Measurements from ENCODE around the gene BOC.

DNA sequence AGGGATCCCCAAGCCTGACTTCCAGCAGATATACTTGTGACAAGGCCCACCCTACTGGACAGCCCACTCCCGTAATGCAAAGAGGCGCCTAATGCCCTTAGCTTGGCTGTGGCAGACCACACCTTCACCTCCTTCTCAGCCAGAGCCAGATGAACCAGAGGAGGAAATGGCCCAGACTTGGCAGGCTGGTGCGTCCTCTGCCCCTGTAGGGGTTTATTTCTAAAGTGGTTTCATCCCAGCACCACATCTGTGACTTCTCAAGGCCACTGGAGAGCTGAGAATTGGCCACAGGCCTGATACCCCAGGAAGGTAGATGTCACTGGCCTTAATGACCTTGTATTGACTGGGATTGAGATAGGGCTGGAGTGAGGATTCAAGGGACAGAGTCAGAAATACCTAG lies 29.5 kb downstream of the BOC start:
- TF ChIP-seq POLR2A (IDR thresholded peaks at IDR 0.05), result no peak
- TF ChIP-seq, protein P1, sequence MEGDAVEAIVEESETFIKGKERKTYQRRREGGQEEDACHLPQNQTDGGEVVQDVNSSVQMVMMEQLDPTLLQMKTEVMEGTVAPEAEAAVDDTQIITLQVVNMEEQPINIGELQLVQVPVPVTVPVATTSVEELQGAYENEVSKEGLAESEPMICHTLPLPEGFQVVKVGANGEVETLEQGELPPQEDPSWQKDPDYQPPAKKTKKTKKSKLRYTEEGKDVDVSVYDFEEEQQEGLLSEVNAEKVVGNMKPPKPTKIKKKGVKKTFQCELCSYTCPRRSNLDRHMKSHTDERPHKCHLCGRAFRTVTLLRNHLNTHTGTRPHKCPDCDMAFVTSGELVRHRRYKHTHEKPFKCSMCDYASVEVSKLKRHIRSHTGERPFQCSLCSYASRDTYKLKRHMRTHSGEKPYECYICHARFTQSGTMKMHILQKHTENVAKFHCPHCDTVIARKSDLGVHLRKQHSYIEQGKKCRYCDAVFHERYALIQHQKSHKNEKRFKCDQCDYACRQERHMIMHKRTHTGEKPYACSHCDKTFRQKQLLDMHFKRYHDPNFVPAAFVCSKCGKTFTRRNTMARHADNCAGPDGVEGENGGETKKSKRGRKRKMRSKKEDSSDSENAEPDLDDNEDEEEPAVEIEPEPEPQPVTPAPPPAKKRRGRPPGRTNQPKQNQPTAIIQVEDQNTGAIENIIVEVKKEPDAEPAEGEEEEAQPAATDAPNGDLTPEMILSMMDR (IDR thresholded peaks at IDR 0.05 in 4 of 5, conservative IDR thresholded peaks at IDR 0.05 in 1 of 5), result no peak
